ENCODE data around the gene AP3B1.

Gene AP3B1

DNA sequence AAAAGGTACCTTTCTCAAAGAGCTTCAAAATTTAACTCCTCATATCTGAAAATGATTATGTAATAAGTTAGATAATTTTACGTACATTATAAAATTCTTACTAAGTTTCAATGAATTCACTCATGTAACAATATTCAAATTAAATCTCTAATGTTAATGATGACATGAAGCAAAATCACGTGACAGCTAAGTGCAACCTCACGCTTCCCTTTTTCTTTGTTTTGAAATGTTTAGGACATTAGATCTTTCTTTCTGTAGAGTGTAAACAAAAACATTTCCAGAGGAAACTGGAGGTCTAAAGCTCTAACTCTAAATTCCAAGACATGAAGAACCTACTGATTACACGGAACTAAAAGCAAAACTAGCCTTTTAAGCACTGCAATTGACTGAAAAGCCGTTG lies 291.0 kb downstream of the AP3B1 start:
- DNase-seq (ENCODE audit: low spot score) = no peak

DNA sequence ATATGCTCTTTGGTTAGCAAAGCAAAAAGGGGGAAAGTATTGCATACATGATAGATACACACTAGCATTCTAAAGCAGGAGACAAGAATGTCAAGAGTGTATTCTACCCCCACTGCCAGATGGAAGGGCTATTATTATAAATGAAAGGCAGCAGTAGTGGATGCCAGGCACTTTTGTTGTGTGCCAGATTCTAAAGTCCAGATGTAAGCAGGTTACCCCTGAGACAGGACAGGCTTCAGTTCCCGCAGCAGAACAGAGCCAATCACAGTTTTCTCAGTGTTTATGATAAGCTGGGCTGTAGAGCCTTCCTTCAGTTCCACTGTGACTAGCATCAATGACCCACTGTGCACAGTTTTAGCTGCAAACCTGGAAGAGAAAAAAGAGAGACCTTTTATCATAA lies 291.8 kb downstream of the AP3B1 start:
- peak; percentile 74 for DNase-seq (ENCODE audit: low spot score)

DNA sequence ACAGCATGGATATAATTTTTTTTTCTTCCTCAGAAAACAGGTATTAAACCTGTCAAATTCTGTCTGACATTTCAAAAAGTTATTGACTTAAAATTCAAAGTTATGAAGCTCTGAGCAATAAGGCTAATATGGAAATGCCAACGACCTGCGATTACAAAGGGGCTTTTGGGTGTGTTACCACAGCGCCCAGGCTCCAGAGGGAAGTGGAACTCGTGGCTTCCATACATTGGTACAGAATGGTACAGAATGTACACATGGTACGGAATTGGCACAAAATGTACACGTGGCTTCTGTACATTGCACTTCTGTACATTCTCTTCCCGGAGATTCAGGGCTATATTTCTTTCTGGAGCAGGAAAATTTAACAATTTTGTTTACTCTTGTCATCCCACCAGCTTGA lies 293.3 kb downstream of the AP3B1 start:
- DNase-seq (ENCODE audit: low spot score) = no peak

DNA sequence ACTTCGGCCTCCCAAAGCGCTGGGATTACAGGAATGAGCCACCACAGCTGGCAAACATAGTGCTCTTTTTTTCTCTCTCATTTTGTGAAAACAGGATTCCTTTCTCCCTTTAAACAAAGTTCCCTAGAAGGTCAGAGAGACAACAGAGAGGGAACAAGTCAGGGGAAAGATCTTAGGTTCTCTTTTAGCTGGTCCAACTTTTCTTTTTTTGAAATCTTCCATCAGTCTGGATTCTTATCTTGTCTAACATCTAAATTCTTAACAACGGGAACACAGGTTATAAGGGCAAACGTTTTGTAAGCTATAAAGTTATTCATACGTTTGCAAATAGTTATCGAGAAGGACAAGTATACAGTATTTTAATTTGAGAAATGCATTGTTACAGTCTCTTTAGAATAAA lies 294.3 kb downstream of the AP3B1 start:
- DNase-seq (ENCODE audit: low spot score) = no peak

DNA sequence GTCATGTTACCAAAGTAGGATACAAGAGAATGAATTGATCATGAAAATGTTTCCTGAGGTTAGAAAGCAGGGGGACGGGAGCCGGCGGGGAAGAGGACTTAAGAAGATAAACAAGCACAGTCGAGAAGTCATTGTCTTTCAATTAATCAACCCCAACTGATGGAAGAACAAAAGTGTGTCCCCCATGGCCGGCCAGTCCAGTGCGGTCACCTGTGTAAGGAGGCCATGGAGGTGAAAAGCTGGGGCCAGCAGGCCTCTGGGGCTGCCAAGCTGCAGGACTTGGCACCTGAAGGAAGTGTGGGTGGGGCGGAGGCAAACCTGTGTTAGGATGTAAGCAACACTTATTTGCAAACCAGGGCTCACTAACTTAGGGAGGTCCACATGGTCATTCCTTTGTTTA lies 295.1 kb downstream of the AP3B1 start:
- no peak for DNase-seq (ENCODE audit: low spot score)

DNA sequence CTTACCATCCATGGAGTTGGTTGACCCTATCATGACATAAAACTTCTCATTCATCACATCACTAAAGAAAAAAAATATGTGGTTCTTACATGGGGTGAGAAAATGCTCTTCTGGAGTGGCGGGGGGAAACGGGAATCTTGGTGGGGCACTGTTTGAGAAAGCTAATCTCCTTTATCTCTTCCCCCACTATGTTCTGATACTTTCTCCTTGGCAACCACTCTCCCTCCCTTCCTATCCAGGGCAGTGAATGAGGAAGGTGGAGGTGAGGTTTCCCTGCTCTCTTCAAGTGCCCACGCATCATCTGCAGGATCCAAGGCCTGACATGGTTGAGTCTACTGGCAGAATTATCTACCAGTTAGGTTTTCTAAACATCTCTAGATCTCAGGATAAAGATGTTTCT lies 297.6 kb downstream of the AP3B1 start:
- no peak for DNase-seq (ENCODE audit: low spot score)

DNA sequence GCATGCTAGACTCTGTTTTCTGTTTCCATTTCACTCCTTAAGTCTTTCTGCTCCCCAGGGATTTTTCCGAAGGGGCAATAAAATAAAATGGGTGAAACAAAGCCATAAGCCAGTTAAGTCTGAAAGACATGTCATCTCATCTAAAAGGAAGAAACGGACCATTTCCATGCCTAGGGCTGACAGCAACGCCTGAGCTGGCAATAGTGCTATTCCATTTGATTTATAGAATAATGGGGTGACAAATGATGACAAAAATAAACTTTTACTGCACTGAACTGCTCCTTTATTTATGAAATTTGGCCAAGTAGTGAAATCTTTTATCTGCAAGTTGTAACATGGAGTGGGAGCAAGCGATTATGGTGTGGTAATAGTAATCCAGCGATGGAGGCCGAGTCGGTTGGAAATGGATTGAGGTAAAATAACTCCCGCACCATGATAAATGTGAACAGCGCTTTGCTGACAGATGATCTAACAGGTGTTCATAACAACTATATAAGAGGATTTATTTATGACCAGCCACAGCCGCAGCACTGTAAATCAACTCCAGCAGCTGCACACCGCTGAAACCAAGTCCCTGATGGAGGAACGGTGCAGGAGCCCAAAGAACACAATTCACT lies 298.6 kb downstream of the AP3B1 start:
- no peak for DNase-seq (ENCODE audit: low spot score)

DNA sequence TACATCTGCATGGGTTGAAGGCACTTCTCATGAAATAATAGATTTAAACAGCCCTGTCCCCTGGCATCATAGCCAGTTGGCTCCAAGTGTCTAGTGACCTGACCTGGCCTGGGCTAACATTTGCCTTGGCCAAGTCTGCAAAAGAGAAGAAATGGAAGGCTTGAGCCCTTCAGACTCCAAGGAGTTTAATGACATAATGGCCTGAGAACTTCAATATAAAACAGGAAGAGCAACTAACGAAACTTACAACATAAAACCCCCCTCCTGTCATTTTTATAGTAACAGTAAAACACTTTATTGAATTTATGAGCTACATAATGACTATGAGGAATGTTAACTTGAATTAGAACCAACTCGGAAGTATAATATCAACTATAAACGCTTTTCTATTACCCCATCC lies 299.6 kb downstream of the AP3B1 start:
- DNase-seq (ENCODE audit: low spot score) = no peak

DNA sequence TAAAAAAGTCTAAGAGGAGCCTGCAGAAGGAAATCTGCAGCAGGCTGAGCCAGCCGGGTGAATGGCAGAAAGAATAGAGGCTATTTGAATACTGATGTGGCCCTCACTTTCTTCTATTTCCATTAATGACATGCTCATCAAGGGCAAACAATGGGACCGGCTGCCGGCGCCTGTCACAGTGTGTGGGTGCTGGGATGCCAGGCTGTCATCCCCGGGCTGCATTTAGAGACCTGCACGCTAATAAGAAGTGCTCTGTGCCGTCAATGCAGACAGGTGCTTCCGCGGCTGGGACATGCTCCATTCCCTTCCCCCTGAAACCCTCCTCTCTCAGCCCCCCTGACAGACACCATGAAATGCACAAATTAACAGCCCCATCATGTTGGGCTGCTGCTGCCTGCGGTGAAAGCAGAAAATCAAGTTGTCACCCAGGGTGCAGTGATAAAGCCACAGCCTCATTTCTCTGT lies 300.6 kb downstream of the AP3B1 start:
- peak; percentile 95 for DNase-seq (ENCODE audit: low spot score)

DNA sequence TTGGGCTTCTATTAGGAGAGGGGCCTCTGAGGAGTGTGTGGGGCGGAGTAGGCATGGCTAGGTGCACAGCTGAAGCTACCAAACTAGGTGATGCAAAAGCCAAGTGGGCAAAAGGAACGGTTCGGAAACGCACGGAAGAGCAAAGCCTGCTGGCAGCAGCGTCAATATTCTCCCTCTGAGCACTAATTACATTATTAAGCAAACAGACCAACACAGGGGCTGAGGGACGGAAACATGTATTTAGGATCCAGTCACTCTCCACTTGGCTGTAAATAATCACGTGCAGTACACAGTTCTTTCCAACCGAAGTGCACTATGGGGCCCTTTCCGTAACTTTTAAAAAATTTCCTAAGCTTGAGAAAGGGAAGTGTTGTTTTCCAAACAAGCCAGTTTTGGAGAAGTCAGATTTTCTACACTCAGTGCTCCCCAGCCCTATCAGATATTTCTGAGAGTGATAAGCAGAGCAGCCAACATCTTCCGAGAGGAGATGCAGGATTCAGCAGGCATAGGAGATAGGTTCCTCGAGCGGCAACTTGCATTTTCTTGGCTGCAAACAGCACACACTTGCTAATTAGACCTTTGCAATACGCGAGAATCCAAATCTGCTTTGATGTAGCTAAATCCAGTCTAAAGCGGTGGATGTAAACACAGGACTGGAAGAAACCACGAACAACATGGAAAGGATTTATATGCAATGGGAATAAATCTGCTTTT lies 301.2 kb downstream of the AP3B1 start:
- DNase-seq (ENCODE audit: low spot score) = no peak

DNA sequence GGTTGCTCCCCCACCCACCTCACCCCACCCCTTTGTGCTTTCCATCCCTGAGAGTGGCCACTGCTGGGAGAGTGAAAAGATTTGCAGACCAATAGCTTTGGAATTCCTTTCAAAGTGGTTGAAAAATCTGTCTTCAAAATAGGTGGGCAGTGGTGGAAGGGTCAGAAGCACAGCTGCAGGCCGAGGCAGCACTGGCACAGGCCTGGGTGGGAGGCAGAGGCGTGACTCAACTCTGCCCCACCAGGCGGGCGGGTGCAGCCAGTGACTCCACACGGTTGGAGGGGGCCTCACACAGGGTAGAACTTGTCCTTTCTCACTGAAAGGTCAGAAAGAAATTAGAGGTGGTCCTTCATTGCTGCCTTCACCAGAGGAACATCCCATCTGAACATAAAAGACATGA lies 303.4 kb downstream of the AP3B1 start:
- no peak for DNase-seq (ENCODE audit: low spot score)

DNA sequence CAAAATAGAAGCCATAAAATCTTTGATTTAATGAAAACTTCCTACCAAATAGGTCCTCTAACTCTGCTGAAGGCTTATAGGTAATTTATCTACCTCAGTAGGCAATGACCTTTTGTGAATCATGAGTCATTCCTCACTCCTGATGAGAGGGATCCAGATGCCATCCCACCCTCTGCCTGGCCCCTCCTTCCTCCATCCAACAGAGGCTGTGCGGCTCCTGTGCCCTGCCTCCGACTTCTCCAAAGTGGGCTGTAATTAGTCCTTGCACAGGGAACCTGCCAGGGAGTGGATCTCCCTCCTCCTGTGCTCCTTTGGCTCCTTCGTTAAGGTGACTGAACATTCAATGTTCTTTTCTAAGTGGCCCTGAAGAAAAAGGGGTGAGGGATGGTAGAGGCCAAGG lies 304.5 kb downstream of the AP3B1 start:
- no peak for DNase-seq (ENCODE audit: low spot score)

DNA sequence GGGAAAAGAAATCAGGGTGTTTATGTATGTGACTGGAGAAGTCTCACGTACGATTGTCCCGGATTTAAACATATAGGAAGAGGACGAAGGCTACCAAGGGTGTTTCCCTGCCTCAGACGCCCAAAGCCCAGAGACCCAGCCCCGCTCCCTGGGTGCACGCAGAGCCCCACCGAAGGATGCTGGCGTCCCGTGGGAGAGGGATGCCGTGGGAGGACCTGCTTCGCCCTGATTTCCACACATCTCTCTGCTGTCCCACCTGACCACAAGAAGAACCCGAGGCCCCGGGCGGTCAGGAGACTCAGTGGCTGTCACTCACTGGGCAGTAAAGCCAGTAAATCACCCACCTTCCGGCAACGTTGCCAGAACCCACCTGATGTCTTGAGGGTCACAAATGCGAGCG lies 306.5 kb downstream of the AP3B1 start:
- no peak for DNase-seq (ENCODE audit: low spot score)

DNA sequence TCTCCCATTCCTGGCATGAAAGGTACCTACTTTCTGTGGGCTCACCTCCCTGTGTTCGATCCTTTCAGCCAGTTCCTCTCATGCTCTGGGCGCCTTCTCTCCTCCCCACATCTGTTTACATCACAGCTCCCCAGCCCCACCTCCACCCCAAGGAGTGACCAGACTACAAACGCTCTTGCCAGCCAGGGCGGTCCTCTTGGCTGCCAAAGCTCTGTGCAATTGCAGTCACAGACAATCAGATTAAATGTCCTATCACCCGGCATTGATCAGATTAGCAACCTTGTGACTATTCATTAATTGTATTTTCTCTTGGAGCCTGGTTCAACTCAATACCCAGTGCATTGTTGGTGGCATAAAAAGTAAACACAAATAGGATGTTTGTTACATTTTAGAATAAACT lies 307.2 kb downstream of the AP3B1 start:
- DNase-seq (ENCODE audit: low spot score) = peak; percentile 87

DNA sequence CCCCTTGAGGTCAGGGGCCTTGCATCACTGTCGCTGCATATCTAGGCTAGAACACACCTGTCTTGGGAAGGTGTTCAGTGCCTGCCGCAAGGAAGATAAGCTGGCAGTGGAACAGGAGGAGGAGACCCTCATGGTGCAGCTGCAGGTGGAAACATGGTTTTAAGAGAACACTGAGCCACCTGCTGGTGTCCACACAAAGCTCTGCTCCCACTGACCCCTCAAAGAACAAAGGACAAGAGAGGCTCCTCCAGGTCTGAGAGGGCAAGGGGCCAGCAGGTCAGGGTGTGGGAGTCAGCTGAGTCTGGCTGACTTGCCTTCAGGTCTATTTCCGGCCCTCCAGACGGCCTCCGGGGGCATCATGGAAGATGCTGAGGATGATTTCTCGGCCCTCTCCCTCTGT lies 308.2 kb downstream of the AP3B1 start:
- DNase-seq (ENCODE audit: low spot score) = no peak

DNA sequence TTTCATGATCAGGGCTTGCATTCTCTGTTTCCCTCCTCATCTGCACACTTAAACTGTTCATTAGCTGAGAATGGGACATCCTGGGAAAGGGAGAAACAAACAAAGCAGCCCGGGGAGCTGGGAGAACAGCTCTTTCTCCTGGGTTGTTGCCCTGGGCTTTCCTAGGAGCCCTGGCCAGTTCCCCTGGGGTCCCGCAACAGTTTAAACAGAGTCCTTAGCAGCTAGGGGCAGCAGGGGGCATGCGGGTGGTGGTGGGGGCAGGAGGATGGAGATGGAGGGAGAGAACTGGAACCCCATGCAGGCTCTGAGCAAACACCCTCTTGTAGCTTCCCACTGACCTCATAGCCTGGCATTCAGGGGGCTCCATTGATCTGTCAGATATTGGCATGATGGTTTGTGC lies 309.3 kb downstream of the AP3B1 start:
- no peak for DNase-seq (ENCODE audit: low spot score)

DNA sequence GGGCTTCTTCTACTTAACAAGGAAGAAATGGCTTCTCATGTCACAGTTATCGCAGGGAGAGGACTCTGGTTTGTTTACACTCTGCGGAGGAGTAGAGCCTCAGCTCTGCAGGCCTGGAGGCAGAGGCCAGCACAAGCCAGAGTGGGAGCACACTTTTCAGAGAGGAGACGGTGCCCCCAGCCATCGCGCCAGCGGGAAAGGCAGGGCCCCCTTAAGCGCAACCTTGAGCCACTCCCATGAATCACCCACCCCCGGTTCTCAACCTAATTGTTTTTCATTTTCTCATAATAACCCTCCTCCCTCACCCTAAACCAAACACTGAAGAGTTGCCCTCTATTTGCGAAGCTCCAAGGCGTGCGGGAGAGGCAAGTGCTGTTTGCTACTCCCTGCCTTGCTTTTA lies 309.9 kb downstream of the AP3B1 start:
- no peak for DNase-seq (ENCODE audit: low spot score)

DNA sequence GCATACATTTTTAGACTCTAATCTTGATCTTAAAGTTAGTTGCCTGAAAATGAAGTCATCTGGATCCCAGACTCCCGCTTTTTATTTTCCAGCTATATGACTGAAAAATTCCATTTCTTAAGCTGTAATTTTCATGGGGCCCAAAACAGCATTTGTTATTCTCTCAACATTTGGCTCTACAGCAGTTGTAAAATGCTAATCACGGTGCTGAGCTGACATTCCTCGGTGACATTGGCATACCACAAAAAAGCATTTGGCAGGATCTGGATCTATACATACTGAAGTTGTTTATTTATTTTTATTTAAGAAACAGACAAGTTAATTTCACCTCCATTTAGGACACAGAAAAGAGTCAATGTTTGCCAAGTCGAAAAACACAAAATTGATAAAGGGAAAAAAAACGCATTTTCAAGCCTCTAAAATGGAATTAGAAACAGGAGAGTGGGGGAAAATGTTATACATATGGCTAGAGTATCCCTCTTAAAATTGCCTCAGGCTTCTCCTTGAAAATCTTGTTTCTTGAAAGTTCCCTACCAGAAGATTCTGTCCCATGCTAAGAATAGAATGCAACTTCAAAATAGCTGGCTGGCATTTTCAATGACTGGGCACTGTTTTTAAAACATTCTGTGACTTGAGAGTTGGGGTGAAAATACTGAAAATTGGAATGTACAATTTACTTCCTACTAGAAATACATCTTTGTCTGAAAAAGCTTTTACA lies 310.9 kb downstream of the AP3B1 start:
- no peak for DNase-seq (ENCODE audit: low spot score)

DNA sequence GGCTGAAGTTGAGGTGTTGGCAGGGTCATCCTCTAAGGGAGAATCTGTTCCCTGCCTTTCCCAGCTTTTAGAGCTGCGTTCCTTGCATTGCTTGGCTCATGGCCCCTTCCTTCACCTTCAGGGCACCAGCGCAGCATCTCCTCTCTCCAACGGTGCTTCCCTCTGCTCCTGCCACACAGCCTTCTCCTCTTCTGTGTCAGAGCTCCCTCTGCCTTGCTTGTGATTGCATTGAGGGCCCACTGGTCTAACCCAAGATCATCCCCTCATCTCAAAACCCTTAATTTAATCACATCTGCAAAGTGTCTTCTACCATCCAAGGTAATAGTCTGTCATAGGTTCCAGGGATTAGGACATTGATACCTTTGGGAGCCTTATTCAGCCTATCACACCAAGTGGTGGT lies 312.7 kb downstream of the AP3B1 start:
- DNase-seq (ENCODE audit: low spot score) = no peak

DNA sequence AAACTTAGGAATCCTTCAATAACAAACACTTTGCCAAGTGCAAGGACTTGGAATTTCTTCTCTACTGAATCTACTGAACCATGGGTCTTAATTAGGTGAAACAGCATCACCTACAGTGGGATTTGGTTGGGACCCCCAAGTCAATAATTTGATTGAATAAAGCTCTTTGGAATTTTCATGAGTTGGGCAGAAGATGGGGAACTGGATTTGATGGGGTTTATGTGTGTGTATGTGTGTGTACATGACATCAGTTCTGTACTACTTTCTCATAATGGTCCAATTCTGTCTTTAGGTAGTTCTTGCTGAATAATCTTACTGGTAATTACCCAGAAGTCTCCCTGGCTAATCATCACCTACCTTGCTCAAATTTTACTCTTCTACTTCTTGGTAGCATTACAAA lies 319.9 kb downstream of the AP3B1 start:
- DNase-seq (ENCODE audit: low spot score) = no peak

DNA sequence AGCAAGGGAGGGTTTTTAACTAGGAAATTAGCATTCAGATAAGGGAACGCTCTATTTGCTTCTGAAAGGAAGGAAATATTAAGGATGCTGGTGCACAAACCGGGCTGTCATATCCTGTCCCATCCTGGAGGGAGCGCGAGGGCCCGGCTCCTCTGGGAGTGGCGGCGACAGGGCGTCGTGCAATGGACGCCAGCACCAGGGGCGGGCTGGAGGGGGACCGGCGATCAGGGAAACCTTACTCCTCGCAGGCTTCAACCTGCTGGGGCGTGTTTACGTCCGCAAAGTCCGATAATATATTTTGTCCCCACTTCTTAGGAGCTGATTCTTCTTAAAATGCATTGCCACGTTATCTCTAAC lies 321.3 kb downstream of the AP3B1 start:
- no peak for DNase-seq (ENCODE audit: low spot score)

DNA sequence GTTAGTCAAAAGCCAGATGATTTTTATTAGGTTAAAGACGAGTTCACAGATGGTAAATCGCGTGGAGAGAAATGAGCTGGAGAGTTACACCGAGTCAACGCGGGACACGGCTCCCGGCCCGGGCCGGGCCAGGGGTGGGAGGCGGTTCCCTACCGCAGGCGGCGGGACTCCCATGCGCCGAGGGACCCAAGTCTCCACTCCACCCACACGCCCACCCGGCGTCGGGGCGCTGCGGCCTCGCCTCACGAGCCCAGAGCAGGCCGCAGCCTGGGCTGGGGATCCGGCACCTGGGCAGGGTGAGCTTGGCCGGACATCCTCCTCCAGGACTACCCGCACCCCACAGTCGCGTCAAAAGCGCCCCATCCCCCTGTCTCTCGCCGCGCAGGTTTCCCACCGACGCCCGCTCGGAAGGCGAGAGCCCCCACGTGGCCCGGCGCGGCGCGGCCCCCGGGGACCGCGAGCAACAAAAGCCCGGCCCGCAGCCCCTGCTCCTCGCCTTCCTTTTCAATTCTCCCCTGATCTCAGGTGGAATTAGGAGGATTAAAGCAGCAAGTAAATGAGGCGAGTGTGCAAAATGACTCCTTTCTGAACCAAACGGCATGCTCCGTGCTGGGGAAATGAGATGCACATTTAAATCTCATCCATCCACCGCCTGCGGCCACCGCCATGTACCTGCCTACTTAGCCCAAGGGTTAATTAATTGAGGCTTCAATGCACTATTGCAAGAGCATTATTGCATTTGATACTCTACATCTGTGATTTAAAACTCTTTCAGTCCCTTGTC lies 321.8 kb downstream of the AP3B1 start:
- no peak for DNase-seq (ENCODE audit: low spot score)

Data from pons (tissue), 1 donor.